GM19452 (cell line): ENCODE data around the gene CLEC4A.
"Not testable (repeated sequence)": the region's sequence is repeated elsewhere in the genome, so short reads cannot be mapped to it uniquely, and the experiment has no call there.

Experiments
- ATAC-seq: cut with Tn5 transposase; IDR thresholded peaks from one replicate; pipeline ENCODE4 v1.9.1; 2021; ENCODE audit not compliant: unreplicated experiment

CLEC4A gene

GRCh38 chr12:8133636-8134397, 10.4 kb downstream of the CLEC4A start:
- not testable (repeated sequence) for ATAC-seq

- not testable (repeated sequence) for ATAC-seq
Measured at GRCh38 chr12:8134398-8134930, 11.0 kb downstream of the CLEC4A start.

- ATAC-seq, result not testable (repeated sequence)
Measured at GRCh38 chr12:8141647-8142046, 18.2 kb downstream of the CLEC4A start.

- no peak for ATAC-seq
Measured at GRCh38 chr12:8143261-8143660, 19.8 kb downstream of the CLEC4A start.

GRCh38 chr12:8145754-8146441, 22.5 kb downstream of the CLEC4A start:
- ATAC-seq, result no peak

- ATAC-seq, result no peak
Measured at GRCh38 chr12:8146442-8146771, 23.0 kb downstream of the CLEC4A start.

- no peak for ATAC-seq
Measured at GRCh38 chr12:8154526-8154925, 31.1 kb downstream of the CLEC4A start.

- no peak for ATAC-seq
Measured at GRCh38 chr12:8156416-8156815, 33.0 kb downstream of the CLEC4A start.

GRCh38 chr12:8156845-8157244, 33.4 kb downstream of the CLEC4A start, which contains the start of gene ZNF705A:
Gene ZNF705A (plus strand): TSS chr12:8157015. CDS start chr12:8172626, 15,611 bp downstream.
- no peak for ATAC-seq

GRCh38 chr12:8157484-8158198, 34.2 kb downstream of the CLEC4A start:
- ATAC-seq, result no peak

GRCh38 chr12:8172911-8173310, 49.5 kb downstream of the CLEC4A start:
- ATAC-seq, result not testable (repeated sequence)

- not testable (repeated sequence) for ATAC-seq
Measured at GRCh38 chr12:8179989-8180585, 56.7 kb downstream of the CLEC4A start.

- ATAC-seq, result not testable (repeated sequence)
Measured at GRCh38 chr12:8181271-8181670, 57.9 kb downstream of the CLEC4A start.

GRCh38 chr12:8182923-8183322, 59.5 kb downstream of the CLEC4A start:
- not testable (repeated sequence) for ATAC-seq

GRCh38 chr12:8183346-8183745, 59.9 kb downstream of the CLEC4A start:
- ATAC-seq, result not testable (repeated sequence)

GRCh38 chr12:8184206-8184605, 60.8 kb downstream of the CLEC4A start:
- ATAC-seq, result not testable (repeated sequence)

GRCh38 chr12:8188088-8188487, 64.7 kb downstream of the CLEC4A start:
- ATAC-seq, result not testable (repeated sequence)
